HepG2 (cell line): ENCODE measurements around the gene TRIP4.

ENCODE experiments used
- ASH2L ChIP-seq: fragments of 300-600, 200-600 bp; sonication (generic); IDR thresholded peaks from 2 replicates; pipeline ENCODE4 v1.7.0; 2017; ENCODE audit warnings: low read depth, mild to moderate bottlenecking, moderate library complexity, mixed read lengths, low read length; ENCODE audit not compliant: insufficient read length
- CEBPB ChIP-seq: IDR thresholded peaks from 2 replicates; pipeline ENCODE4 v1.6.1; 2011; ENCODE audit warnings: low read depth, low read length, improper control_type of control experiment, borderline replicate concordance
- EZH2 ChIP-seq: conservative IDR thresholded peaks from 2 replicates; pipeline ENCODE4 v1.6.1; 2012; ENCODE audit warnings: mild to moderate bottlenecking, low read depth, low read length, moderate library complexity
- MAFK ChIP-seq, 2 experiments: IDR thresholded peaks in 1 of 2; conservative IDR thresholded peaks in 1 of 2; 2 replicates each; pipeline ENCODE4 v1.6.1; 2011; ENCODE audit warnings: improper control_type of control experiment in 2 of 2, low read length in 2 of 2
- MAZ ChIP-seq, 2 experiments: sonication (generic) in 1 of 2; formaldehyde crosslinking in 1 of 2; IDR thresholded peaks; 2 replicates each; pipeline versions ENCODE4 v1.5.0 to v1.6.1; 2012 to 2020; ENCODE audit warnings: low read depth in 2 of 2, mild to moderate bottlenecking in 2 of 2, borderline replicate concordance in 1 of 2, improper control_type of control experiment in 1 of 2, low read length in 1 of 2, missing genetic modification reagents in 1 of 2, moderate library complexity in 1 of 2
- POLR2AphosphoS5 ChIP-seq: IDR thresholded peaks from 2 replicates; pipeline ENCODE4 v1.6.1; 2012; ENCODE audit warnings: low read depth, low read length
- SMC3 ChIP-seq: IDR thresholded peaks from 2 replicates; pipeline ENCODE4 v1.6.1; 2011; ENCODE audit warnings: low read length, improper control_type of control experiment
- ZNF547 ChIP-seq: sonication (generic); formaldehyde crosslinking; IDR thresholded peaks from 2 replicates; pipeline ENCODE4 v1.5.1; 2020; ENCODE audit warnings: mild to moderate bottlenecking, missing genetic modification reagents
- TF ChIP-seq, protein P1 (sequence below): IDR thresholded peaks from 2 replicates; pipeline ENCODE4 v1.4.0; 2020; ENCODE audit warnings: mild to moderate bottlenecking, missing genetic modification reagents
- TF ChIP-seq, protein P2 (sequence below), 2 experiments: IDR thresholded peaks; 2 replicates each; pipeline ENCODE4 v1.6.1; 2011 to 2012; ENCODE audit warnings: low read length in 2 of 2, borderline replicate concordance in 1 of 2, low read depth in 1 of 2, mild to moderate bottlenecking in 1 of 2, moderate library complexity in 1 of 2
- TF ChIP-seq, protein P3 (sequence below): sonication (generic); formaldehyde crosslinking; IDR thresholded peaks from 2 replicates; pipeline ENCODE4 v1.5.0; 2020; ENCODE audit warnings: mild to moderate bottlenecking, missing genetic modification reagents, moderate library complexity
- TF ChIP-seq, protein P4 (sequence below): IDR thresholded peaks from 2 replicates; pipeline ENCODE4 v1.6.1; 2012; ENCODE audit warnings: inconsistent platforms

DNA sequence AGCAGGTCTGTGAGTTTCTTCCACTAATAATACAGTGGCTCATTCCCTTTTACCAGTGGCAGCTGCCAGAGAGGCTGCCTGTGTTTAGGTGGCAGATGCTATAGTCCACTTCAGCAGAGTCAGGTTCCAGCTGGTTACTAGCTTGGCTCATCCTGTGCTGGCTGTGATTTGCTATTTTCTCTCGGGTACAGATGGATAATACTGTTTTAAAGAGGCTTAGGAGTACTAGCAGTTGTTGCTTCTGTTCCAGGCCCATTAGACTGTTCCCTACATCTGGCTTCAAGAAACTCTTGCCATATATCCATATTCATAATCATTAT lies 113.7 kb downstream of the TRIP4 start:
- no peak for TF ChIP-seq ASH2L
- TF ChIP-seq EZH2, result no peak
- no peak for TF ChIP-seq MAZ (IDR thresholded peaks at IDR 0.05; ENCODE audit: borderline replicate concordance, low read depth, low read length)
- no peak for TF ChIP-seq MAZ (CRISPR knock-in tag; IDR thresholded peaks at IDR 0.05; ENCODE audit: low read depth)
- TF ChIP-seq, protein P1, sequence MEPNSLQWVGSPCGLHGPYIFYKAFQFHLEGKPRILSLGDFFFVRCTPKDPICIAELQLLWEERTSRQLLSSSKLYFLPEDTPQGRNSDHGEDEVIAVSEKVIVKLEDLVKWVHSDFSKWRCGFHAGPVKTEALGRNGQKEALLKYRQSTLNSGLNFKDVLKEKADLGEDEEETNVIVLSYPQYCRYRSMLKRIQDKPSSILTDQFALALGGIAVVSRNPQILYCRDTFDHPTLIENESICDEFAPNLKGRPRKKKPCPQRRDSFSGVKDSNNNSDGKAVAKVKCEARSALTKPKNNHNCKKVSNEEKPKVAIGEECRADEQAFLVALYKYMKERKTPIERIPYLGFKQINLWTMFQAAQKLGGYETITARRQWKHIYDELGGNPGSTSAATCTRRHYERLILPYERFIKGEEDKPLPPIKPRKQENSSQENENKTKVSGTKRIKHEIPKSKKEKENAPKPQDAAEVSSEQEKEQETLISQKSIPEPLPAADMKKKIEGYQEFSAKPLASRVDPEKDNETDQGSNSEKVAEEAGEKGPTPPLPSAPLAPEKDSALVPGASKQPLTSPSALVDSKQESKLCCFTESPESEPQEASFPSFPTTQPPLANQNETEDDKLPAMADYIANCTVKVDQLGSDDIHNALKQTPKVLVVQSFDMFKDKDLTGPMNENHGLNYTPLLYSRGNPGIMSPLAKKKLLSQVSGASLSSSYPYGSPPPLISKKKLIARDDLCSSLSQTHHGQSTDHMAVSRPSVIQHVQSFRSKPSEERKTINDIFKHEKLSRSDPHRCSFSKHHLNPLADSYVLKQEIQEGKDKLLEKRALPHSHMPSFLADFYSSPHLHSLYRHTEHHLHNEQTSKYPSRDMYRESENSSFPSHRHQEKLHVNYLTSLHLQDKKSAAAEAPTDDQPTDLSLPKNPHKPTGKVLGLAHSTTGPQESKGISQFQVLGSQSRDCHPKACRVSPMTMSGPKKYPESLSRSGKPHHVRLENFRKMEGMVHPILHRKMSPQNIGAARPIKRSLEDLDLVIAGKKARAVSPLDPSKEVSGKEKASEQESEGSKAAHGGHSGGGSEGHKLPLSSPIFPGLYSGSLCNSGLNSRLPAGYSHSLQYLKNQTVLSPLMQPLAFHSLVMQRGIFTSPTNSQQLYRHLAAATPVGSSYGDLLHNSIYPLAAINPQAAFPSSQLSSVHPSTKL, result no peak
- TF ChIP-seq ZNF547, result no peak
- TF ChIP-seq, protein P2, sequence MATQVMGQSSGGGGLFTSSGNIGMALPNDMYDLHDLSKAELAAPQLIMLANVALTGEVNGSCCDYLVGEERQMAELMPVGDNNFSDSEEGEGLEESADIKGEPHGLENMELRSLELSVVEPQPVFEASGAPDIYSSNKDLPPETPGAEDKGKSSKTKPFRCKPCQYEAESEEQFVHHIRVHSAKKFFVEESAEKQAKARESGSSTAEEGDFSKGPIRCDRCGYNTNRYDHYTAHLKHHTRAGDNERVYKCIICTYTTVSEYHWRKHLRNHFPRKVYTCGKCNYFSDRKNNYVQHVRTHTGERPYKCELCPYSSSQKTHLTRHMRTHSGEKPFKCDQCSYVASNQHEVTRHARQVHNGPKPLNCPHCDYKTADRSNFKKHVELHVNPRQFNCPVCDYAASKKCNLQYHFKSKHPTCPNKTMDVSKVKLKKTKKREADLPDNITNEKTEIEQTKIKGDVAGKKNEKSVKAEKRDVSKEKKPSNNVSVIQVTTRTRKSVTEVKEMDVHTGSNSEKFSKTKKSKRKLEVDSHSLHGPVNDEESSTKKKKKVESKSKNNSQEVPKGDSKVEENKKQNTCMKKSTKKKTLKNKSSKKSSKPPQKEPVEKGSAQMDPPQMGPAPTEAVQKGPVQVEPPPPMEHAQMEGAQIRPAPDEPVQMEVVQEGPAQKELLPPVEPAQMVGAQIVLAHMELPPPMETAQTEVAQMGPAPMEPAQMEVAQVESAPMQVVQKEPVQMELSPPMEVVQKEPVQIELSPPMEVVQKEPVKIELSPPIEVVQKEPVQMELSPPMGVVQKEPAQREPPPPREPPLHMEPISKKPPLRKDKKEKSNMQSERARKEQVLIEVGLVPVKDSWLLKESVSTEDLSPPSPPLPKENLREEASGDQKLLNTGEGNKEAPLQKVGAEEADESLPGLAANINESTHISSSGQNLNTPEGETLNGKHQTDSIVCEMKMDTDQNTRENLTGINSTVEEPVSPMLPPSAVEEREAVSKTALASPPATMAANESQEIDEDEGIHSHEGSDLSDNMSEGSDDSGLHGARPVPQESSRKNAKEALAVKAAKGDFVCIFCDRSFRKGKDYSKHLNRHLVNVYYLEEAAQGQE (IDR thresholded peaks at IDR 0.05; ENCODE audit: borderline replicate concordance in 1 of 2, low read depth in 1 of 2, low read length in 2 of 2), result no peak
- TF ChIP-seq POLR2AphosphoS5, result no peak
- TF ChIP-seq, protein P3, sequence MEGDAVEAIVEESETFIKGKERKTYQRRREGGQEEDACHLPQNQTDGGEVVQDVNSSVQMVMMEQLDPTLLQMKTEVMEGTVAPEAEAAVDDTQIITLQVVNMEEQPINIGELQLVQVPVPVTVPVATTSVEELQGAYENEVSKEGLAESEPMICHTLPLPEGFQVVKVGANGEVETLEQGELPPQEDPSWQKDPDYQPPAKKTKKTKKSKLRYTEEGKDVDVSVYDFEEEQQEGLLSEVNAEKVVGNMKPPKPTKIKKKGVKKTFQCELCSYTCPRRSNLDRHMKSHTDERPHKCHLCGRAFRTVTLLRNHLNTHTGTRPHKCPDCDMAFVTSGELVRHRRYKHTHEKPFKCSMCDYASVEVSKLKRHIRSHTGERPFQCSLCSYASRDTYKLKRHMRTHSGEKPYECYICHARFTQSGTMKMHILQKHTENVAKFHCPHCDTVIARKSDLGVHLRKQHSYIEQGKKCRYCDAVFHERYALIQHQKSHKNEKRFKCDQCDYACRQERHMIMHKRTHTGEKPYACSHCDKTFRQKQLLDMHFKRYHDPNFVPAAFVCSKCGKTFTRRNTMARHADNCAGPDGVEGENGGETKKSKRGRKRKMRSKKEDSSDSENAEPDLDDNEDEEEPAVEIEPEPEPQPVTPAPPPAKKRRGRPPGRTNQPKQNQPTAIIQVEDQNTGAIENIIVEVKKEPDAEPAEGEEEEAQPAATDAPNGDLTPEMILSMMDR (CRISPR knock-in tag), result no peak
- no peak for TF ChIP-seq CEBPB
- no peak for TF ChIP-seq MAFK (conservative IDR thresholded peaks at IDR 0.05 in 1 of 2, IDR thresholded peaks at IDR 0.05 in 1 of 2; ENCODE audit: low read length in 2 of 2)
- TF ChIP-seq, protein P4, sequence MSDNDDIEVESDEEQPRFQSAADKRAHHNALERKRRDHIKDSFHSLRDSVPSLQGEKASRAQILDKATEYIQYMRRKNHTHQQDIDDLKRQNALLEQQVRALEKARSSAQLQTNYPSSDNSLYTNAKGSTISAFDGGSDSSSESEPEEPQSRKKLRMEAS, result no peak
- TF ChIP-seq SMC3, result no peak
